HG02981 (cell line): ENCODE data around the gene TOMM7.
"Not testable (repeated sequence)": the region's sequence is repeated elsewhere in the genome, so short reads cannot be mapped to it uniquely, and the experiment has no call there.

Experiments
- ATAC-seq: cut with Tn5 transposase; IDR thresholded peaks from one replicate; pipeline ENCODE4 v1.9.1; 2021; ENCODE audit warnings: mild to moderate bottlenecking, moderate library complexity; ENCODE audit not compliant: unreplicated experiment

Gene TOMM7

GRCh38 chr7:22826593-22826992, 3.9 kb upstream of the TOMM7 start:
- ATAC-seq: no peak

- ATAC-seq: no peak
Observed at GRCh38 chr7:22824760-22825159, 2.1 kb upstream of the TOMM7 start.

- ATAC-seq: no peak
Observed at GRCh38 chr7:22823142-22823497, 471 bp upstream of the TOMM7 start.

GRCh38 chr7:22821702-22822485, 755 bp downstream of the TOMM7 start:
- no peak for ATAC-seq

GRCh38 chr7:22819476-22819875, 3.2 kb downstream of the TOMM7 start:
- no peak for ATAC-seq

GRCh38 chr7:22814261-22815208, 8.1 kb downstream of the TOMM7 start:
- ATAC-seq: no peak

- no peak for ATAC-seq
Observed at GRCh38 chr7:22812353-22812752, 10.3 kb downstream of the TOMM7 start.

GRCh38 chr7:22811746-22812280, 10.8 kb downstream of the TOMM7 start:
- no peak for ATAC-seq

- no peak for ATAC-seq
Observed at GRCh38 chr7:22810843-22811242, 11.8 kb downstream of the TOMM7 start.

GRCh38 chr7:22809902-22810642, 12.6 kb downstream of the TOMM7 start:
- ATAC-seq: no peak

GRCh38 chr7:22808140-22808539, 14.5 kb downstream of the TOMM7 start:
- ATAC-seq: no peak

- ATAC-seq: no peak
Observed at GRCh38 chr7:22806752-22807151, 15.9 kb downstream of the TOMM7 start.

- ATAC-seq: no peak
Observed at GRCh38 chr7:22805227-22805626, 17.4 kb downstream of the TOMM7 start.

GRCh38 chr7:22802831-22803230, 19.8 kb downstream of the TOMM7 start:
- ATAC-seq: not testable (repeated sequence)

GRCh38 chr7:22802426-22802825, 20.2 kb downstream of the TOMM7 start:
- ATAC-seq: no peak

- no peak for ATAC-seq
Observed at GRCh38 chr7:22801912-22802311, 20.7 kb downstream of the TOMM7 start.

GRCh38 chr7:22799633-22800032, 23.0 kb downstream of the TOMM7 start:
- ATAC-seq: no peak

- no peak for ATAC-seq
Observed at GRCh38 chr7:22793593-22794462, 28.8 kb downstream of the TOMM7 start.

GRCh38 chr7:22791204-22792158, 31.2 kb downstream of the TOMM7 start:
- ATAC-seq: no peak
